GM21717 (cell line): ENCODE data around the gene FAM110A.
"Not testable (repeated sequence)": the region's sequence is repeated elsewhere in the genome, so short reads cannot be mapped to it uniquely, and the experiment has no call there.

ENCODE experiments used
- ATAC-seq: cut with Tn5 transposase; IDR thresholded peaks from one replicate; pipeline ENCODE4 v1.9.1; 2021; ENCODE audit warnings: mild to moderate bottlenecking, moderate library complexity; ENCODE audit not compliant: unreplicated experiment

The FAM110A gene

DNA sequence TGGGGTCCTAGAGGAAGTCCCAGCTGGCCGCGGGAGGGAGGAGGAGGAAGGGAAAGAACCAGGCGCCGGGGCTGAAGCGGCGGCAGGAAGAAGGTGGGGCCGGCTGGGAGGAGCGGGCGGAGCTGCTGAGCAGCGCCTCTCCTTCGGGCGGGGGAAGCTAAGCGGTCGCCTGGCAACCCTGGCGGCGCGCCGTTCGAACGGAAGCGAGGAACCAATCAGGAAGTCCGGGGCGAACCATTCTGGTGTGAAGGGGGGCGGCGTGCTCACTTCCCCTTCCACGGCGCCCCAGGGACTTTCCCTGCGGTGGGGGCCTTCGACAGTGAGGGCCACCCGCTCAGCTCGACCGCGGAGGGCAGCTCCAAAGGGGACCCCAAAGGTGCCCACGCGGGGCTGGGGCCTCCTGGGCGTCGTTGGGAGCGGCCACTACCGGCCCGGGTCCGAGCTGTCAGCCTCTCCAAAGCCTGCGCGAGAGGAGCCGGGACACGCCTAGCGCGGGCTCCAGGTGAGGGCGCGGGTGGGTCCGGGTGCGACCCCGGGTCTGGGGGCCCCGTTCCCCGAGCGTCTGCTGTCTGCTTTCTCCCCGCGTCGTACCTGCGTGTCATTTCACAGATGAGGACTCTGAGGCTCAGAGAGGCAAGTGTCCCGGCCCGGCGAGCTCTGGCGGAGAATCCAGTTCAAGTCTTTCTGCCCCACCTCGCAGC, at the start of gene FAM110A:
TSS of gene FAM110A (plus strand) at position 266 of the 701 bp plus-strand sequence. CDS start 11,090 bp downstream, outside the sequence.
- ATAC-seq = peak; percentile 88

DNA sequence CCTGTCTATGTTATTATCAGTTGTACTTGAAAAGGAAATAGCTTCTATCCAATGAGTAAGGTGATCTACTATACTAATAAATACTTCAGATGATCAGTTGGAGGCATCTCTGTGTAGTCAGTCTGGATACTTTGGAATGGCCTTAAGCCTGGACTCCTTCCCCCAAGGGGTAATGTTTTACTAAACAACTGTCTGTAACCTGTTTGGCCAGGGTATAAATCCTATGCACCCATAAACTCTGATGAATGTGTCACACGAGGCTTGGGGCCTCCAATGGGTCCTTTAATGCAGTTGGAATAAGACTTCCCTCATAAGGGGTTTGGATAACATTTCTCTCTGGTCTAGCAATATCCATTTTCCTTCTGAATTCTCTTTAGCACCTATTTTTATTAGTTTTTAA, 45.7 kb upstream of the FAM110A start:
- ATAC-seq = no peak

GRCh38 chr20:791056-791455, 42.5 kb upstream of the FAM110A start:
- no peak for ATAC-seq

DNA sequence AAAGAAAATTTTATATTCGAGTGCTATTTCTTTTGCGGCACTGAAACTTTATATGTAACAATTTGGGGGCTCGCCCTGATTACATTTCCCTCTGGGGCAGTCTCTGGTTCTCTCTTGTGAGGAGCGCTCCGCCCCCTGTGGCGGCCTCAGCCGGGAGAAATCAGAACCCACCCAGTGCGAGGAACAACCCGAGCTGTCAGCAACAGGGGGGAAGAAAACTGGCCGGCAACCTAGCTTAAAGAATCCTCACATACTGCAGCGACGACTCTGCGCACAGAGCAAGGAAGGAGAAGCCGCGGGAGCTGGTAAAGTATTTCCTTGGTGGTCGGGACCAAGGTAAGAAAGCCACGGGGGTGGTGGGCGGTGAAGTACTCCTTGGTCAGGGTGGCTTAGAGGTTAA, 41.3 kb upstream of the FAM110A start:
- ATAC-seq = no peak

DNA sequence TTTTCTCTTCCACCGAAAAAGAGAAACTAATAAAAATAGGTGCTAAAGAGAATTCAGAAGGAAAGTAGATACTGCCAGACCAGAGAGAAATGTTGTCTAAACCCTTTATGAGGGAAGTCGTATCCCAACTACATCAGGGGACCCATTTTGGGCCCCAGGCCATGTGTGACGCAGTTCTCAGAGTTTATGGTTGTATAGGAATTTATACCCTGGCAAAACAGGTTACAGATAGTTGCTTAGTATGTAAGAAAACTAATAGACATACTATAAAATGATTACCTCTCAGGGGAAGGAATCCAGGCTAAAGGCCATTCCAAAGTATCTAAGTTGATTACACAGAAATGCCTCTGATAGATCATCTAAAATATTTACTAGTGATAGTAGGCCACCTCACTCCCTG, 36.6 kb upstream of the FAM110A start:
- no peak for ATAC-seq

DNA sequence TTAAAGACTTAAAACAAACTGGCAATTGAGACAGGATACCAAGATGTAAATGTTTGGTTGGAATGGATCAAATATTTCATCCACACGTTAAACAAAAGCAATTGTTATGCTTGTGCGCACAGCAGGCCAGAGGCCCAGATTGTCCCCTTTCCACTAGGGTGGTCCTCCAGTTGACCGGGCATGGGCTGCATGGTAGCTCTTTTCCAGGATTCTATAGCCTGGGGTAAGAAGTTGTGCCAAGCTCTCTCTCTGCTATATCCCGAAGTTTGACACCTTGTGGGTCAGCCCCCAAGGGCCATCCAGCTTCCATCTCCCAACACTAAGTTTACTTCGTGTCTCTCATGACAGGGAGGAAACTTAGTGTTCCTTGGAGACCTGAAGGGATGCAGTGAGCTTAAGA, 34.8 kb upstream of the FAM110A start:
- not testable (repeated sequence) for ATAC-seq

GRCh38 chr20:800026-800425, 33.5 kb upstream of the FAM110A start:
- not testable (repeated sequence) for ATAC-seq

DNA sequence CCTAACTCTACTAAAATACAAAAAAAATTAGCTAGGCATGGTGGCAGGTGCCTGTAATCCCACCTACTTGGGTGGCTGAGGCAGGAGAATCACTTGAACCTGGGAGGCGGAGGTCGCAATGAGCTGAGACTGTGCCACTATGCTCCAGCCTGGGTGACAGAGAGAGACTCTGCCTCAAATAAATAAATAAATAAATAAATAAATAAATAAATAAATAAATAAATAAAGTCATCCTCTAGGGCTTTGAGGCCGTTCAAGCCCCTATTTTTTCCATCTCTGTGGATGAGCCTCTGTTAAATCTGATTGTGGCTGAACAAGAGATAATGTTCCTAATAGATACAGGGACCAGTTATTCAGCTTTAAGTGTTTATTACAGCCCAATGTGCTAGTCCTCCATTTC, 31.8 kb upstream of the FAM110A start:
- no peak for ATAC-seq

- ATAC-seq = no peak
Measured at GRCh38 chr20:805713-806112, 27.8 kb upstream of the FAM110A start.

GRCh38 chr20:811776-812434, 21.6 kb upstream of the FAM110A start:
- not testable (repeated sequence) for ATAC-seq

DNA sequence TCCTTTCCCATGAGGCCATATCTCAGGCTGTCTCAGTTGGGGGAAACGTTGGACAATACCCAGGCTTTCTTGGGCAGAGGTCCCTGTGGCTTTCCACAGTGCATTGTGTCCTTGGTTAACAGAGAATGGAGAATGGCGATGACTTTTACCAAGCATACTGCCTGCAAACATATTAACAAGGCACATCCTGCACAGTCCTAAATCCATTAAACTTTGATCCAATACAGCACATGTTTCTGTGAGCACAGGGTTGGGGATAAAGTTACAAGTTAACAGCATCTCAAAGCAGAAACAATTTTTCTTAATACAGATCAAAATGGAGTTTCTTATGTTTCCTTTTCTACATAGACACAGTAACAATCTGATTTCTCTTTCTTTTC, 21.1 kb upstream of the FAM110A start:
- ATAC-seq = not testable (repeated sequence)

DNA sequence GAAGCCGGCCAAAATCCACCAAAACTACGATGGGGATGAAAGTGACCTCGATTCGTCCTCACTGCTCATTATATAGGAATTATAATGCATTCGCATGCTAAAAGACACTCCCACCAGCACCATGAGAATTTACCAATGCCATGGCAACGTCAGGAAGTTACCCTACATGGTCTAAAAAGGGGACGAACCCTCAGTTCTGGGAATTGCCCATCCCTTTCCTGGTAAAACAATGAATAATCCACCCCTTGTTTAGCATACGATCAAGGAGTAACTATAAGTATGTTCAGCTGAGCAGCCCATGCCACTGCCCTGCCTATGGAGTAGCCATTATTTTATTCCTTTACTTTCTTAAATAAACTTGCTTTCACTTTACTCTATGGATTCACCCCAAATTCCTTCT, 20.1 kb upstream of the FAM110A start:
- no peak for ATAC-seq

- no peak for ATAC-seq
Measured at GRCh38 chr20:815226-815625, 18.3 kb upstream of the FAM110A start.

GRCh38 chr20:815914-816606, 17.5 kb upstream of the FAM110A start:
- ATAC-seq = no peak

GRCh38 chr20:818001-818664, 15.4 kb upstream of the FAM110A start:
- ATAC-seq = no peak

GRCh38 chr20:819680-820322, 13.7 kb upstream of the FAM110A start:
- no peak for ATAC-seq

DNA sequence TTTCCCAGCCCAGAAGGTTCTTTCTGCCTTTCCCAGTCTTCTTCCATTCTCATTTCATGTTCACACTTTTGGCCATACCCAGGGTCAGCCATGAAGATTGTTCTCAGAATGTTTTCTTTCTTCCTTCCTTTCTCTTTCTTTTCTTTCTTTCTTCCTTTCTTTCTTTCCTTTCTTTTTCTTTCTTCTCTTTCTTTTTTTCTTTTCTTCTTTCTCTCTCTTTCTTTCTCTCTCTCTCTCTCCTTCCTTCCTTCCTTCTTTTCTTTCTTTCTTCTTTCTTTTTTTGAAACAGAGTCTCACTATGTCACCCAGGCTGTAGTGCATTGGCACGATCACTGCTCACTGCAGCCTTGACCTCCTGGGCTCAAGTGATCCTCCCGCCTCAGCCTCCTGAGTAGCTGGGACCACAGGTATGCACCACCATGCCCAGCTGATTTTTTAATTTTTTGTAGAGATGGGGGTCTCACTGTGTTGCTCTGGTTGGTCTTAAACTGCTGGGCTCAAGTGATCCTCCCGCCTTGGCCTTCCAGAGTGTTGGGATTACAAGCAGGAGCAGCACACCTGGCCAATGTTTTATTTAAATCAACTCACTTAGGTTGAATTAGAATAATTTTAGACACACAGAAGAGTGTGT, 13.1 kb upstream of the FAM110A start:
- no peak for ATAC-seq

DNA sequence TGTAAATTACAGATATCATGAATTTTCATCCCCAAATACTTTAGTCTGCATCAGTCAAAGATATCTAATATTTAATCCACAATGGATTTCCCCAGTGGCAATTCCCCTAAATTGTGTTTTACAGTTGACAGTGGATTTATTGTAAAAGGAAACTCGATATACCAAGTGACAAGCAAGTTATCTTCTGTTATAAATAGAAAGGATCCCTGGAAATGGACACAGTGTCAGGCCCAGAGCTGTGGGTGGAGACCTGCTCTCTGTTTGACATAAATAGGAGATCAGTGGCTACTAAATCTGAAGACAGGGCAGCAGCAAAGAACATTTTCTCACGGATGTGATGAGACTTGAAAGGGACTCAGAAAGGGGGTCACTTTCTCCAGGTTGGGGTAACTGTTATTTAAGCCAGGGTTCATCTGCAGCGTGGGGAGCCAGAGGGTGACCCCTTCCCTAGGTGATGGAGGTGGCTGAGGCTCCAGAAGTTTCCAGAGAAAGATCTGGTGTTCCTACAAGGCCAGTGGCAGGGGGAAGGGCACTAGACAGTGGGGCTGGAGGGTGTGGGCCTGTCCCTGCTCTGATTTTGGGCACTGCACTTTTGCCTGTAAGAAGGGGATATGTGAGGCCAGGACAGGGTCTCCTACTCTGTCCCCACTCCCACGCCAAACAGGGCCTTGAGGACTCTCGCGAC, 12.3 kb upstream of the FAM110A start:
- no peak for ATAC-seq

- no peak for ATAC-seq
Measured at GRCh38 chr20:821731-822065, 11.8 kb upstream of the FAM110A start.
